22Rv1 (cell line): ENCODE data around the gene GRHPR.

Experiments used
- CTCF ChIP-seq: fragments of 450-650 bp; IDR thresholded peaks from 2 replicates; pipeline ENCODE4 v1.5.1; 2017; ENCODE audit warnings: mild to moderate bottlenecking
- ZFX ChIP-seq: fragments of 450-650 bp; IDR thresholded peaks from 2 replicates; pipeline ENCODE4 v1.6.1; 2017; ENCODE audit warnings: antibody characterized with exemption, borderline replicate concordance

- TF ChIP-seq ZFX (no peak), CTCF (no peak)
Measured at GRCh38 chr9:37476930-37477329, 54.4 kb downstream of the GRHPR start.
